Neuronal stem cell (in vitro differentiated cells): Measurements from ENCODE around the gene ST8SIA1.

Experiments used
- DNase-seq: peaks from one replicate; pipeline ENCODE4 v3.0.0-alpha.2; 2013; ENCODE audit warnings: low spot score
- H2AFZ ChIP-seq: one replicate; pipeline ENCODE4 v1.6.1; 2013; ENCODE audit warnings: mild to moderate bottlenecking, low read length, inconsistent platforms
- H2AK5ac ChIP-seq: 2 replicates; pipeline ENCODE4 v1.6.1; 2013; ENCODE audit warnings: low read depth, mild to moderate bottlenecking, inconsistent platforms, low read length, moderate library complexity, mixed read lengths
- H2BK120ac ChIP-seq: 2 replicates; pipeline ENCODE4 v1.6.1; 2013; ENCODE audit warnings: low read depth, mild to moderate bottlenecking, inconsistent platforms, low read length, moderate library complexity, mixed read lengths
- H2BK12ac ChIP-seq: one replicate; pipeline ENCODE4 v1.6.1; 2013; ENCODE audit warnings: low read length, inconsistent platforms
- H2BK15ac ChIP-seq: 2 replicates; pipeline ENCODE4 v1.6.1; 2013; ENCODE audit warnings: mild to moderate bottlenecking, low read length, inconsistent platforms, mixed read lengths
- H2BK5ac ChIP-seq: one replicate; pipeline ENCODE4 v1.6.1; 2013; ENCODE audit warnings: inconsistent platforms, mild to moderate bottlenecking, low read length, moderate library complexity
- H3K14ac ChIP-seq: one replicate; pipeline ENCODE4 v1.6.1; 2013; ENCODE audit warnings: low read length, inconsistent platforms
- H3K18ac ChIP-seq: 2 replicates; pipeline ENCODE4 v1.6.1; 2013; ENCODE audit warnings: low read length, inconsistent platforms
- H3K23ac ChIP-seq: 2 replicates; pipeline ENCODE4 v1.6.1; 2013; ENCODE audit warnings: low read depth, mild to moderate bottlenecking, mixed read lengths, low read length, inconsistent platforms; ENCODE audit not compliant: poor library complexity
- H3K27ac ChIP-seq: replicated peaks from 3 replicates; pipeline ENCODE4 v1.5.1; 2013; ENCODE audit warnings: low read length, inconsistent platforms
- H3K27me3 ChIP-seq, 3 experiments: 2 replicates each; pipeline ENCODE4 v1.6.1; 2013; ENCODE audit warnings: low read length in 3 of 3, mild to moderate bottlenecking in 2 of 3, inconsistent platforms in 1 of 3, low read depth in 1 of 3, mixed read lengths in 1 of 3, moderate library complexity in 1 of 3; ENCODE audit not compliant: control insufficient read depth in 3 of 3, insufficient read depth in 3 of 3
- H3K36me3 ChIP-seq, 2 donors: replicated peaks in 1 of 2; 2 replicates each; pipeline ENCODE4 v1.6.1; 2013; ENCODE audit warnings: low read length in 2 of 2; ENCODE audit not compliant: control insufficient read depth in 2 of 2, insufficient read depth in 2 of 2
- H3K4ac ChIP-seq: 2 replicates; pipeline ENCODE4 v1.6.1; 2013; ENCODE audit warnings: inconsistent platforms, mild to moderate bottlenecking, low read length, moderate library complexity
- H3K4me1 ChIP-seq, 2 donors: 1 replicate in 1 of 2; 2 replicates in 1 of 2; pipeline ENCODE4 v1.6.1; 2013; ENCODE audit warnings: low read length in 2 of 2, low read depth in 1 of 2; ENCODE audit not compliant: control insufficient read depth in 2 of 2, insufficient read depth in 1 of 2
- H3K4me2 ChIP-seq: one replicate; pipeline ENCODE4 v1.6.1; 2013; ENCODE audit warnings: mild to moderate bottlenecking, low read length, inconsistent platforms; ENCODE audit not compliant: insufficient read depth, poor library complexity, severe bottlenecking
- H3K4me3 ChIP-seq, 2 donors: 2 replicates each; pipeline ENCODE4 v1.5.1; 2013; ENCODE audit warnings: low read length in 2 of 2, mild to moderate bottlenecking in 2 of 2, inconsistent platforms in 1 of 2, moderate library complexity in 1 of 2
- H3K79me1 ChIP-seq: one replicate; pipeline ENCODE4 v1.6.1; 2013; ENCODE audit warnings: low read depth, mild to moderate bottlenecking, inconsistent platforms, low read length, moderate library complexity
- H3K9ac ChIP-seq: one replicate; pipeline ENCODE4 v1.6.1; 2013; ENCODE audit warnings: mild to moderate bottlenecking, low read depth, low read length, inconsistent platforms; ENCODE audit not compliant: poor library complexity
- H3K9me3 ChIP-seq, 2 donors: replicated peaks in 1 of 2; 2 replicates each; pipeline versions ENCODE3 to v1.6.1; 2013; ENCODE audit warnings: low read length in 2 of 2, mild to moderate bottlenecking in 2 of 2, inconsistent platforms in 1 of 2, low read depth in 1 of 2, mixed read lengths in 1 of 2, moderate library complexity in 1 of 2; ENCODE audit not compliant: control insufficient read depth in 2 of 2, insufficient read depth in 1 of 2
- H4K8ac ChIP-seq: one replicate; pipeline ENCODE4 v1.6.1; 2013; ENCODE audit warnings: low read depth, mild to moderate bottlenecking, inconsistent platforms, low read length, moderate library complexity
- H4K91ac ChIP-seq: one replicate; pipeline ENCODE4 v1.6.1; 2013; ENCODE audit warnings: low read length, low read depth, mild to moderate bottlenecking, inconsistent platforms; ENCODE audit not compliant: poor library complexity
- WGBS, 2 donors: extraction: QIAGEN DNeasy Blood & Tissue Kit; methylation state at CpG; one replicate each; pipeline ENCODE4 v1.1.7; 2013; ENCODE audit warnings: missing lambda C conversion rate in 2 of 2, mixed read lengths in 1 of 2; ENCODE audit not compliant: insufficient read length in 2 of 2, insufficient replicate concordance in 1 of 2; ENCODE audit errors: extremely low coverage in 2 of 2; 5-methylcytosine and 5-hydroxymethylcytosine counted together

The ST8SIA1 gene

DNA sequence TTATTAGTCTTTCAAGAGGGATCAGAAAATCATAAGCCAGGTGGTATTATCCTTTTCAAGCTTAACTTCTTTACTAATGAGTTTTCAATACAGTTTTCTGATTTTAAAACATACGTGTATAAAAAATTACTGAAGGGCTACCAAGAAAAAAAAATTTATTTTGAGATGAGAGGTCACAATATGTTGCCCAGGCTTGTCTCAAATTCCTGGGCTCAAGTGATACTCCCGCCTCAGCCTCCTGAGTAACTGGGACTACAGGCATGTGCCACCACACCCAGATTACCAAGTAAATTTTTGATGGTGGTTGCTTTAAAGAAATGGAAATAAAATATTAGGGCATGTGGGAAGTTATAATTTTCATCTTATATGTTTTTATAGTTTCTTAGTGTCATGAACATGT is 26.7 kb downstream of the ST8SIA1 start:
- Histone ChIP-seq H3K23ac (no peak overlapping the region), H3K14ac (no peak overlapping the region), H3K27me3 (no peaks in the 10 kb centered on the region), H3K27ac (no peak overlapping the region), H4K91ac (no peak overlapping the region), H2BK120ac (no peak overlapping the region), H2BK15ac (no peak overlapping the region), H2BK5ac (no peak overlapping the region), H3K18ac (no peak overlapping the region), H3K9me3 (peaks cover 0 to 32% of the 10 kb centered on the region in 2 donors), H3K79me1 (no peaks in the 10 kb centered on the region), H4K8ac (no peak overlapping the region), H3K9ac (no peak overlapping the region), H2AFZ (no peak overlapping the region), H3K4me1 (peaks cover 0 to 2% of the 10 kb centered on the region in 2 donors), H2BK12ac (no peak overlapping the region), H3K4me3 (no peak overlapping the region), H3K4ac (no peak overlapping the region), H2AK5ac (no peak overlapping the region), H3K36me3 (peaks cover 0 to 15% of the 10 kb centered on the region in 2 donors), H3K4me2 (no peak overlapping the region)
- DNase-seq: no peak
- no CpG with 5 or more reads among the region's 2 CpGs for WGBS, 2 donors

DNA sequence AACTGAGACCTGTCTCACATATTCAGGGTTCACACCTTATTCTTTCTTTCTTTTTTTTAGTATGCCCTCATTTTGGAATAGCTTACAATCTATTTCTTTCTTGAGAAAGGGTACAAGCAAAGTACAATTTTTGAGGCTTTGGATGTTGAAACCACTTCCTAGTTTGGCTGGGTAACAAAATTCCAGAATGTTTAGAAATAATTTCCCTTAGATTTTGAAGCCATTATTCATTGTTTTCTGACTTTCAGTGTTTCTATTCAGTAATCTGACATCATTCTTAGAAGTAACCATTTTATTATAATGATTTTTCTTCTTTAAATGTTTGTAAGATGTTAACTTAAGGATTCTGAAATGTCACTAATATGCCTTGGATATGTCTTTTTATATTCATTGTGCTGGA is 28.2 kb downstream of the ST8SIA1 start:
- Histone ChIP-seq H3K4ac (no peak overlapping the region), H2BK15ac (no peak overlapping the region)

DNA sequence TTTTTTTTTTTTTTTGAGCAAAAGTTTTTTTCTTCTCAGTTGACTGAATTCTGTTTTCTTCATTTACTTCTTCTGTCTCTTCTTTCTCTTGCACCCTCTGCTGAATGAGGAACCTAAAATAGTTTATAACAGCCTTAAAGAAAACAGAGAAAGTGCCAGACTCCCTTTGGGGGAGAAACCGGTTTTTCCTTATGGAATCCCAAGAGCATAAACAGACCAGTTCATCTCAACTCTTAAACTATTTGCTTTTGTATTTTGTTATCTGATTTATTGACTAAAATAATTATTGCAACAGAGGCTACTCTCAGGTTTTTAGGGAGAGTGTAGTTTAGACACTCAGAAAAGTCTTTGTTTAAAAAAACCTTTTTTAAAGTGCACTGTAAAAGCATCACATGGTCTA is 30.2 kb downstream of the ST8SIA1 start:
- H3K4me1 ChIP-seq: no peaks in the 10 kb centered on the region
- H3K9ac ChIP-seq: no peak overlapping the region
- no peak overlapping the region for H2BK5ac ChIP-seq
- no peak overlapping the region for H3K4me2 ChIP-seq
- H2BK120ac ChIP-seq: no peak overlapping the region
- H3K9me3 ChIP-seq: peaks cover 2 to 38% of the 10 kb centered on the region in 2 donors
- no peak overlapping the region for H2AK5ac ChIP-seq
- H4K8ac ChIP-seq: no peak overlapping the region
- no peak overlapping the region for H4K91ac ChIP-seq
- no peaks in the 10 kb centered on the region for H3K27me3 ChIP-seq
- DNase-seq: no peak
- no peak overlapping the region for H3K18ac ChIP-seq
- H3K79me1 ChIP-seq: no peaks in the 10 kb centered on the region
- H2BK12ac ChIP-seq: no peak overlapping the region
- H2AFZ ChIP-seq: no peak overlapping the region
- WGBS, 2 donors: no CpG with 5 or more reads among the region's 1 CpG
- H3K4me3 ChIP-seq: no peak overlapping the region
- no peak overlapping the region for H3K27ac ChIP-seq
- peaks cover 0 to 13% of the 10 kb centered on the region in 2 donors for H3K36me3 ChIP-seq
- no peak overlapping the region for H2BK15ac ChIP-seq
- H3K23ac ChIP-seq: no peak overlapping the region
- H3K14ac ChIP-seq: no peak overlapping the region
- H3K4ac ChIP-seq: no peak overlapping the region

More for the DNA sequence above, 28.2 kb downstream of the ST8SIA1 start:
- H2BK120ac ChIP-seq: no peak overlapping the region
- no peak overlapping the region for H3K18ac ChIP-seq
- H2AK5ac ChIP-seq: no peak overlapping the region
- H4K91ac ChIP-seq: no peak overlapping the region
- DNase-seq: no peak
- H2BK12ac ChIP-seq: no peak overlapping the region
- no peak overlapping the region for H2BK5ac ChIP-seq
- H3K4me1 ChIP-seq: no peaks in the 10 kb centered on the region
- no peak overlapping the region for H3K9ac ChIP-seq
- no peaks in the 10 kb centered on the region for H3K27me3 ChIP-seq
- no peak overlapping the region for H4K8ac ChIP-seq
- no peak overlapping the region for H3K27ac ChIP-seq
- no peak overlapping the region for H3K4me2 ChIP-seq
- peaks cover 2 to 33% of the 10 kb centered on the region in 2 donors for H3K9me3 ChIP-seq
- peaks cover 0 to 15% of the 10 kb centered on the region in 2 donors for H3K36me3 ChIP-seq
- no peak overlapping the region for H3K4me3 ChIP-seq
- no peaks in the 10 kb centered on the region for H3K79me1 ChIP-seq
- H2AFZ ChIP-seq: no peak overlapping the region
- no peak overlapping the region for H3K23ac ChIP-seq
- no peak overlapping the region for H3K14ac ChIP-seq

DNA sequence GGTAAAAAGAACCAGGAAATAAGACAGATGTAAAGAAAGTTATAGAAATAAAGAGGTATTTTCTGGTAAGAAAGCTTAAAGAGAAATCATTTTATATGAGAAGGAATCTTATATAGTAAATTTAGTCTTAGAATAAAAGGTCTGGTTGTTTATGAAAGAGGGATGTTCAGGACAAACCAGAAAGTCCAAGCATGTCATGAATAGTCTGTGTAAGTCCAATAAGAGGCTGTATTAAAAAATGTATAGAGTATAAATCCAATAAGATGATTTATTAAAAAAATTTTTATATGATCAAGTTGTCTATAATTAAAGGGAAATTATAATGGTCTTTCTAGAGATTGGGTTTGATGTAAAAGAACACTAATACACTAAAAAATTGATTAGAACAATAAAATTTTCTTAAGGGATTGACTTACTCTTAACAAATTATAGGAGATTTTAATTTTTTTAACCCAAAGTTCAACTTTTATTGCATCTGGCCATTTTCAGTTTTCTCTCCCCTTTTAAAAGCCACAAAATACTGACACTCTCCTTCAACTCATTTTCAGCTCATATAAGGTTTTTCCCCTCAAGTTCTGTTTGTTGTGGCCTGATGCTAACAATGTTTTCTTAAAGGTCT is 35.1 kb downstream of the ST8SIA1 start:
- Histone ChIP-seq H2BK12ac (no peak overlapping the region), H2BK5ac (no peak overlapping the region), H2BK120ac (no peak overlapping the region), H3K4ac (no peak overlapping the region), H3K4me2 (no peak overlapping the region), H3K23ac (no peak overlapping the region), H3K18ac (no peak overlapping the region), H3K36me3 (peaks cover 0 to 4% of the 10 kb centered on the region in 2 donors), H4K8ac (no peak overlapping the region), H3K27ac (no peak overlapping the region), H2AFZ (no peak overlapping the region), H3K14ac (no peak overlapping the region), H3K79me1 (no peaks in the 10 kb centered on the region), H3K4me3 (no peak overlapping the region), H3K9ac (no peak overlapping the region), H3K9me3 (peaks cover 10 to 48% of the 10 kb centered on the region in 2 donors), H3K27me3 (no peaks in the 10 kb centered on the region), H2BK15ac (no peak overlapping the region), H4K91ac (no peak overlapping the region), H3K4me1 (no peaks in the 10 kb centered on the region), H2AK5ac (no peak overlapping the region)
- DNase-seq: peak; percentile 20
